GM21529 (cell line): Measurements from ENCODE around the gene DCDC2C.

ENCODE experiments used
- ATAC-seq: cut with Tn5 transposase; IDR thresholded peaks from one replicate; pipeline ENCODE4 v1.9.1; 2021; ENCODE audit not compliant: unreplicated experiment

DCDC2C gene

GRCh38 chr2:3742743-3743508 is 39.6 kb downstream of the DCDC2C start:
- ATAC-seq: no peak

- no peak for ATAC-seq
Observed at GRCh38 chr2:3743951-3744555, 40.7 kb downstream of the DCDC2C start.

- ATAC-seq: no peak
Observed at GRCh38 chr2:3745920-3746319, 42.5 kb downstream of the DCDC2C start.

- no peak for ATAC-seq
Observed at GRCh38 chr2:3747032-3747654, 43.8 kb downstream of the DCDC2C start.

- no peak for ATAC-seq
Observed at GRCh38 chr2:3747826-3748225, 44.5 kb downstream of the DCDC2C start.

GRCh38 chr2:3749201-3749600 is 45.8 kb downstream of the DCDC2C start:
- no peak for ATAC-seq

GRCh38 chr2:3751251-3751650 is 47.9 kb downstream of the DCDC2C start:
- no peak for ATAC-seq

GRCh38 chr2:3751806-3752205 is 48.4 kb downstream of the DCDC2C start:
- no peak for ATAC-seq

GRCh38 chr2:3752376-3752775 is 49.0 kb downstream of the DCDC2C start:
- ATAC-seq: no peak

GRCh38 chr2:3753561-3753960 is 50.2 kb downstream of the DCDC2C start:
- ATAC-seq: no peak

GRCh38 chr2:3754280-3754679 is 50.9 kb downstream of the DCDC2C start:
- ATAC-seq: no peak

- no peak for ATAC-seq
Observed at GRCh38 chr2:3754795-3755194, 51.4 kb downstream of the DCDC2C start.

GRCh38 chr2:3755277-3755676 is 51.9 kb downstream of the DCDC2C start:
- no peak for ATAC-seq

GRCh38 chr2:3756306-3756705 is 52.9 kb downstream of the DCDC2C start:
- no peak for ATAC-seq

GRCh38 chr2:3758906-3759305 is 55.5 kb downstream of the DCDC2C start:
- ATAC-seq: no peak

GRCh38 chr2:3759331-3759730 is 56.0 kb downstream of the DCDC2C start:
- ATAC-seq: no peak

- ATAC-seq: no peak
Observed at GRCh38 chr2:3759761-3760160, 56.4 kb downstream of the DCDC2C start.

- no peak for ATAC-seq
Observed at GRCh38 chr2:3761272-3761671, 57.9 kb downstream of the DCDC2C start.

- ATAC-seq: no peak
Observed at GRCh38 chr2:3762771-3763447, 59.5 kb downstream of the DCDC2C start.

- ATAC-seq: no peak
Observed at GRCh38 chr2:3766824-3767223, 63.4 kb downstream of the DCDC2C start.

- no peak for ATAC-seq
Observed at GRCh38 chr2:3768960-3769765, 65.8 kb downstream of the DCDC2C start.
